ENCODE results near the gene BUD31. TPM values are rescaled to one million over a fixed set of nuclear protein-coding genes. Genes with fewer than 3 reads are reported as not detected.

The BUD31 gene
- total RNA-seq, 2 donors from 2014 or later: 36.7 to 57.0 TPM

- Histone ChIP-seq H3K36me3 (peaks cover 37% of the 10 kb centered on the region), H3K4me3 (no peak overlapping the region), H3K27me3 (no peaks in the 10 kb centered on the region), H3K27ac (no peak overlapping the region), H3K9me3 (no peaks in the 10 kb centered on the region), H3K4me1 (peaks cover 0 to 20% of the 10 kb centered on the region in 2 donors)
- no peak for TF ChIP-seq CTCF (IDR thresholded peaks at IDR 0.05)
- no peak for DNase-seq (ENCODE audit: low spot score)
Observed at GRCh38 chr7:99389772-99390171, 19.0 kb upstream of the BUD31 start.

GRCh38 chr7:99390941-99391602 is 17.7 kb upstream of the BUD31 start:
- TF ChIP-seq CTCF (IDR thresholded peaks at IDR 0.05): no peak
- no peaks in the 10 kb centered on the region for H3K27me3 ChIP-seq
- peaks cover 0 to 20% of the 10 kb centered on the region in 2 donors for H3K4me1 ChIP-seq
- peaks cover 45% of the 10 kb centered on the region for H3K36me3 ChIP-seq
- no peak overlapping the region for H3K4me3 ChIP-seq
- H3K9me3 ChIP-seq: no peaks in the 10 kb centered on the region
- H3K27ac ChIP-seq: no peak overlapping the region
- no peak for DNase-seq (ENCODE audit: low spot score)

- no peak for DNase-seq (ENCODE audit: low spot score)
- no peaks in the 10 kb centered on the region for H3K27me3 ChIP-seq
- no peak for TF ChIP-seq CTCF (IDR thresholded peaks at IDR 0.05)
- peak overlapping the region in 1 of 2 donors; percentile 56 for H3K4me3 ChIP-seq
- H3K9me3 ChIP-seq: no peaks in the 10 kb centered on the region
- H3K4me1 ChIP-seq: peaks cover 0 to 20% of the 10 kb centered on the region in 2 donors
- peak overlapping the region; percentile 70 to 81 for H3K27ac ChIP-seq
- peaks cover 48% of the 10 kb centered on the region for H3K36me3 ChIP-seq
Observed at GRCh38 chr7:99392046-99392445, 16.7 kb upstream of the BUD31 start.

- Histone ChIP-seq H3K36me3 (peaks cover 55% of the 10 kb centered on the region), H3K27ac (peak overlapping the region; percentile 70 to 81)
Observed at GRCh38 chr7:99392659-99393354, 16.0 kb upstream of the BUD31 start.

More at GRCh38 chr7:99392659-99393354, 16.0 kb upstream of the BUD31 start:
- H3K27me3 ChIP-seq: no peaks in the 10 kb centered on the region
- peak; percentile 85 for DNase-seq (ENCODE audit: low spot score)
- peak overlapping the region; percentile 56 to 57 for H3K4me3 ChIP-seq
- TF ChIP-seq CTCF (IDR thresholded peaks at IDR 0.05): no peak
- H3K9me3 ChIP-seq: no peaks in the 10 kb centered on the region
- H3K4me1 ChIP-seq: peaks cover 0 to 20% of the 10 kb centered on the region in 2 donors
